K562 (cell line): Measurements from ENCODE around the gene GFOD2. TPM values are rescaled to one million over a fixed set of nuclear protein-coding genes. Genes with fewer than 3 reads are reported as not detected.
A peak's percentile ranks its signal among the peaks of the same experiment; 100 is the strongest.

Source experiments
- CHD1 ChIP-seq: fragments of 200-600 bp; sonication (generic); IDR thresholded peaks from one replicate; pipeline ENCODE4 v1.6.1; 2012; ENCODE audit warnings: mild to moderate bottlenecking, moderate library complexity, low read length, inconsistent platforms
- GTF2B ChIP-seq: IDR thresholded peaks from 2 replicates; pipeline ENCODE4 v1.6.1; 2011; ENCODE audit not compliant: insufficient read length; ENCODE audit errors: extremely low read depth
- HMG20B ChIP-seq: fragments of 250-450 bp; sonication (Bioruptor Pico); IDR thresholded peaks from 2 replicates; pipeline ENCODE4 v1.5.0; 2021; ENCODE audit warnings: mild to moderate bottlenecking
- KDM4B ChIP-seq, 2 experiments: fragments of 450-650 bp in 1 of 2; sonication (generic) in 1 of 2; IDR thresholded peaks; 2 replicates each; pipeline ENCODE4 v1.6.1; 2016 to 2017; ENCODE audit warnings: borderline replicate concordance in 2 of 2, antibody characterized with exemption in 1 of 2, low read depth in 1 of 2, mild to moderate bottlenecking in 1 of 2
- MED1 ChIP-seq: sonication (generic); formaldehyde crosslinking; IDR thresholded peaks from 2 replicates; pipeline ENCODE4 v1.8.1; 2023; ENCODE audit warnings: missing genetic modification reagents, borderline replicate concordance
- NCOA1 ChIP-seq: fragments of 450-650 bp; IDR thresholded peaks from 2 replicates; pipeline ENCODE4 v1.6.1; 2016; ENCODE audit warnings: low read depth
- POLR2G ChIP-seq: fragments of 200-400 bp; formaldehyde crosslinking; IDR thresholded peaks from 2 replicates; pipeline ENCODE4 v1.6.1; 2017; ENCODE audit warnings: low read depth, mild to moderate bottlenecking, antibody characterized with exemption, low read length, moderate library complexity
- RBBP5 ChIP-seq: fragments of 200-600 bp; sonication (generic); IDR thresholded peaks from 2 replicates; pipeline ENCODE4 v1.6.1; 2012; ENCODE audit warnings: borderline replicate concordance, mild to moderate bottlenecking, low read length, control low read depth, inconsistent platforms; ENCODE audit not compliant: insufficient read depth, poor library complexity, severe bottlenecking
- RREB1 ChIP-seq: fragments of 250-450 bp; sonication (Bioruptor Pico); IDR thresholded peaks from 2 replicates; pipeline ENCODE4 v1.4.0; 2020
- SIRT6 ChIP-seq: IDR thresholded peaks from one replicate; pipeline ENCODE4 v1.6.1; 2012; ENCODE audit warnings: low read depth, mild to moderate bottlenecking, control low read depth, inconsistent platforms, low read length, moderate library complexity
- UBTF ChIP-seq, 2 experiments: IDR thresholded peaks; 2 replicates each; pipeline ENCODE4 v1.6.1; 2012; ENCODE audit warnings: improper control_type of control experiment in 2 of 2, low read depth in 2 of 2, low read length in 2 of 2, borderline replicate concordance in 1 of 2
- ZEB2 ChIP-seq: fragments of 450-650 bp; IDR thresholded peaks from 2 replicates; pipeline ENCODE4 v1.6.1; 2016
- ZNF354B ChIP-seq: fragments of 250-450 bp; sonication (Bioruptor Pico); IDR thresholded peaks from 2 replicates; pipeline ENCODE4 v1.4.0; 2020
- ZNF408 ChIP-seq: fragments of 250-450 bp; sonication (Bioruptor Pico); IDR thresholded peaks from 2 replicates; pipeline ENCODE4 v1.4.0; 2020; ENCODE audit warnings: low read depth, mild to moderate bottlenecking, moderate library complexity
- ZNF696 ChIP-seq: fragments of 250-450 bp; sonication (Bioruptor Pico); conservative IDR thresholded peaks from 2 replicates; pipeline ENCODE4 v1.4.0; 2020; ENCODE audit warnings: mild to moderate bottlenecking, moderate library complexity
- polyA plus RNA-seq, 8 experiments: library from polyadenylated mRNA; depleted of rRNA in 4 of 8; stranded (reverse) in 5 of 8; unstranded in 3 of 8; fragments of >200 nt; fragmentation: Nextera tagmentation in 2 of 8; fragmentation: Illumina TruSeq in 1 of 8; extraction: Ambion mirVana in 2 of 8; extraction: Trizol in 1 of 8; gene quantifications; 2 replicates each; pipeline versions ENCODE4 v1.2.1 to v1.2.3, GENCODE V29; 2011 to 2014; ENCODE audit warnings: inconsistent platforms in 1 of 8, missing spikeins in 1 of 8
- total RNA-seq, 7 experiments: library from RNA; depleted of rRNA in 6 of 7; stranded (reverse); fragments of >200 nt in 6 of 7; fragmentation: Illumina TruSeq in 2 of 7; extraction: Trizol in 2 of 7; gene quantifications; 2 replicates each; pipeline versions ENCODE4 v1.2.1 to v1.2.3, GENCODE V29; 2011 to 2021; ENCODE audit warnings: low replicate concordance in 1 of 7

The GFOD2 gene
- total and polyA plus RNA-seq, 9 of the 15 experiments (the other 6 are each of a cell fraction or from before 2014, with no cell fraction given) = 1.9 to 15.8 (median 11.1) TPM

GRCh38 chr16:67652578-67653127, 66.5 kb downstream of the GFOD2 start (continued):
- no peak for TF ChIP-seq POLR2G
- TF ChIP-seq RREB1 (CRISPR knock-in tag) = no peak
- TF ChIP-seq ZNF696 (CRISPR knock-in tag) = no peak
- TF ChIP-seq GTF2B = no peak
- TF ChIP-seq MED1 = no peak
- TF ChIP-seq UBTF (IDR thresholded peaks at IDR 0.05; ENCODE audit: borderline replicate concordance in 1 of 2, low read depth in 2 of 2, low read length in 2 of 2) = peak in 1 of 2 experiments; percentile 55; a peak in 1 of 4 replicates
- 0 out of 4 replicates have a peak, but pooled peaks of 1 of the 2 experiments have one; percentile 42 for TF ChIP-seq KDM4B (IDR thresholded peaks at IDR 0.05; ENCODE audit: borderline replicate concordance in 2 of 2, low read depth in 1 of 2)
- no peak for TF ChIP-seq HMG20B (CRISPR knock-in tag)
- TF ChIP-seq ZEB2 = no peak
- no peak for TF ChIP-seq SIRT6
- no peak for TF ChIP-seq ZNF408 (CRISPR knock-in tag)
- TF ChIP-seq RBBP5 = peak; percentile 31
- TF ChIP-seq ZNF354B (CRISPR knock-in tag) = no peak
- no peak for TF ChIP-seq NCOA1
- TF ChIP-seq CHD1 = no peak
